NCI-H2081 treated with DMSO at 0.1 percent for 48 hours (cell line): ENCODE data around the gene SCPEP1.

Experiments
- DNase-seq: peaks from one replicate; lab custom pipeline; 2025; lab: John Stamatoyannopoulos, UW

The SCPEP1 gene

DNA sequence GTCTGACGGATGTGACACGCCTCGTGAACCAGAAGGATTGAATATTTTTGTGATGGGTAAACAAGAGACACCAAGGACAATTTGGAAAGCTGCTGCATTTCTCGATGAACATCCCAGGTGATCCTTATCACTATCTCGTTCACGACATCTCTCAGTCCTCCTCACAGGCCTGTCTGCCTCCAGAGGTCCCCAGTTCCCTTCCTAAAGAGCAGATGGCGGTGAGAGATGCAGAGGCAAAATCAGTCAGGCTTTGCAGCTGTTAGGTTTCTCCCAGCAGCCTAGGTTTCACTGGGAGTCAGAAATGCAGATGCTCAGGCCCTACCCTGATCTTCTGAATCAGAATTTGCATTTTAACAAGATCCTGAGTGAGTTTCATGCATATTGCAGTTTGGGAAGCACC, 23.6 kb downstream of the SCPEP1 start:
- no peak for DNase-seq

DNA sequence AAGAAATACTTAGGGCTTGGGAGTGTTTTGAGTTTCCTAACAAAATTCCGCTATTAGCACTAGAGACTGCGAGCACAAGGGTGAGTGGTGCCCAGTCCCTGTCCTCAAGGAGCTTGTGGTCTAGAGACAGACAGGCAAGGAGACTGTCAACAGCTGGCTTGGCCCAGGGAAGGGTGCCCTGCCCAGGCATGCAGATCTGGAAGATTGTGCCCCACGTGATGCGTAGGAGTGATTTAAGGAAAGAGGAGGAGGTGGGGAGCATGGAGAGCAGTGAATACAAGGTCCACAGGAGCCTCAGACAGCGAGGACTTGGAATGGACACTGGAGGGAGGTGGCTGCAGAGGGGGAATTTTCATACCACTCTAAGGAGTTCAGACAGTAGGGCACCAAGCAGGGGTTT, 25.0 kb downstream of the SCPEP1 start:
- DNase-seq = no peak

DNA sequence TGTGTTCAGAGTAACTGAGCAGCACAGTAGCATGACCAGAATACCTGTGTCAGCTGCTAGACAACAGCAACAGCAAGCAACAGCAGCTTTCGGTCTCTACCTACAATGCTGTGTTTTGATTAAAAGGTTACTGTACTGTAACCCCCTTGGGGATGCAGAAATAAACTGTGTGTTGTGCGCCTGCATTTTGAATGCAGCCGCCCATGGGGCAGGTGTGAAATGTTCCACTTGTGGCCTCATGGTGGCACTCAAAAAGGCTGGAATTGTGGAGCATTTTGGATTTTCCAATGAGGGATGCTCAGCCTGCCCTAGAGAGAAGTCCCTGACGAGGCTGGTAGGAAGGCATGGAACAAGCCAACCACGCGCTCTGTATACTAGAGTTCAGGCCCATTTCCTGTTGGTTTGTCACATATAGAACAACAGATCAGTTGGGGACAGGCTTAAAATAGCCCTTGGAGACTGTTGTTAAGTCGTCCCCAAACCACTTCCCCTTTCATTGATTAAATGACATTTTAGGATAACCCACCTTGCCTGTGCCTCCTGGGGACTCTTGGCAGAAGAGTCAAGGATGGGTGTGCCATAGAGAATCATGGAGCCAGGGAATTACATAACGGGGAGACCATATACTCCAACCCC, 27.1 kb downstream of the SCPEP1 start:
- DNase-seq = no peak

DNA sequence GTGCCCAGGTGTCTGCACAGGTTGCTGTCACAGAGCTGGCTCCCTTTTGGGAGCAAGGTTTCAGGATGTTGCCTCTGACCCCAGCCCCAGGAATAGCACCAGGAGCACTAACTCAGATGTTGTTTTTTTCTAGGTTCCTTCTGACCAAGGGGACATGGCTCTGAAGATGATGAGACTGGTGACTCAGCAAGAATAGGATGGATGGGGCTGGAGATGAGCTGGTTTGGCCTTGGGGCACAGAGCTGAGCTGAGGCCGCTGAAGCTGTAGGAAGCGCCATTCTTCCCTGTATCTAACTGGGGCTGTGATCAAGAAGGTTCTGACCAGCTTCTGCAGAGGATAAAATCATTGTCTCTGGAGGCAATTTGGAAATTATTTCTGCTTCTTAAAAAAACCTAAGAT, 28.1 kb downstream of the SCPEP1 start:
- DNase-seq = no peak

DNA sequence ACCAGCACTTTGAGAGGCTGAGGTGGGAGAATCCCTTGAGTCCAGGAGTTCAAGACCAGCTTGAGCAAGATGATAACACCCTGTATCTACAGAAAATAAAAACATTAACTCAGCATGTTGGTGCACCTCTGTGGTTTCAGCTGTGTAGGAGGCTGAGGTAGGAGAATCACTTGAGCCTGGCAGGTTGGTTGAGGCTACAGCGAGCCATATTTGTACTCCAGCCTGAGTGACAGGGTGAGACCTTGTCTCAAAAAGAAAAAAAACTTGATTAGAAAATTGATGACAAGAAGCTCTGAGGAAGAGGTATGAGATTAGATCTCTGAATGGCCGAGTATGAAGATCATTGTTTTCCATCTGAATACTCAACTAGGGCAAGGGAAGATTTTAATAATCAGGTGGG, 31.0 kb downstream of the SCPEP1 start:
- no peak for DNase-seq

DNA sequence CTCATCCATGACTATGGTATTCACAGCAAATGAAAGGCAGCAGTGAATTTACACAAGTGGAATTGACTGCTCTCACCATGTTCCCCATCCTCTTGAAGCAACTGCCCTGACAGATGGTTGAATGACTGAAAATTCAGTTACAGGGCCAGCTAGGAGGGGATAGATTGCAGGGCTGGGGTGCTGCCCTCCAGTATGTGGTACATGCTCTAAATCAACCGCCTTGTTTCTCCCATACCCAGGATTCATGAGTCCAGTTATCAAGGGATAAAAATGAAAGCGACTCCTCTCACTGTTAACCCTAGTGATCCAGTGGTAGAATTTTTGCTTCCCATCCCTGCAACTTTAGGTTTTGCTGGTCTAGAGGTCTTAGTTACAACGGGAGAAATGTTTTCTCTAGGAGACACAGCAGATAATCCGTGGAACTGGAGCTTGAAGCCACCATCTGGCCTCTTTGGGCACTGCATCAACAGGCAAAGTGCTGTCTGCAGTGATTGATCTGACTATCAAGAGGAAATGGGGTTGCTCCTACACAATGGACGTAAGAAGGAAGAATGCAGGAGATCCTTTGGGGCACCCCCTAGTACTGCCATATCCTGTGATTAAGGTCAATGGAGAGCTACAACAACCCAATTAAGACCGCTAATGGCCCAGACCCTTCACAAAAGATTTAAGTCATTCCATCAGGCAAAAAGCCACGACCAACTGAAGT, 32.0 kb downstream of the SCPEP1 start:
- DNase-seq = no peak

DNA sequence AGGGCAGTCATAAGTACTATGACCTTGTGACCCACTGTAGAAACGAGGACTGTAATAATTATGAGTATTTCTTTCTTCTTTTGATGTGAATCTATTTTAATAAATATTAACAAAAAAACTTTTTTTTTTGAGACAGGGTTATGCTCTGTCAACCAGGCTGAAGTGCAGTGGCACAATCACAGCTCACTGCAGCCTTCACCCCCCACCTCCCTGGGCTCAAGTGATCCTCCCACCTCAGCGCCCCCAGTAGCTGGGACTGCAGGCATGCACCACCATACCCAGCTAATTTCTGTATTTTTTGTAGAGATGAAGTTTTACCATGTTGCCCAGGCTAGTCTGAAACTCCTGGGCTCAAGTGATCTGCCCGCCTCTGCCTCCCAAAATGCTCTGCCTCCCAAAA, 32.6 kb downstream of the SCPEP1 start:
- DNase-seq = no peak

DNA sequence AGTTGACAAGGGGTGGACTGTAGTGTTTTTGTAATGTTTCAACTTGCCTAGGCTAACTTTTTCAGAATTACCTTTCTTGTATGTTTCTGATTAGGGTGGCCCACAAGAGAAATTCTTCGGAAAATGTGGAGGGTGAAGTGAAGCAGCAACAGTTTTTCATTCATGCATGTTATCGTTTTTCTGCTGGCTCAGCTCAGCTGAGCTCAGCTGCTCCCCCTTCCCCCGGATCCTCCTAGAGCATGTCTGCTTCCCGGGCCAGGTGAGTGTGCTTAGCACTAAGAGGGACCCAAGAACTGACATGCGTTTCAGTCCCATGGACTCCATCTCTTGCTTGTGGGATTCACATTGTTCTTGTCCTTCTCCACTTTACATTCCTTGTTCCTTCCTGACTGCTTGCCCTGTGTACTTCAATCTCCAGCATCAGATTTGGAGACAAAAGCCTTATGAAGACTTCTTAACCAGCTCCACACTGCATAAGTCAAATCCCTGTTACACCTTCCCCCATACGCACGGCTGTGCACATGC, 33.6 kb downstream of the SCPEP1 start:
- DNase-seq = no peak

DNA sequence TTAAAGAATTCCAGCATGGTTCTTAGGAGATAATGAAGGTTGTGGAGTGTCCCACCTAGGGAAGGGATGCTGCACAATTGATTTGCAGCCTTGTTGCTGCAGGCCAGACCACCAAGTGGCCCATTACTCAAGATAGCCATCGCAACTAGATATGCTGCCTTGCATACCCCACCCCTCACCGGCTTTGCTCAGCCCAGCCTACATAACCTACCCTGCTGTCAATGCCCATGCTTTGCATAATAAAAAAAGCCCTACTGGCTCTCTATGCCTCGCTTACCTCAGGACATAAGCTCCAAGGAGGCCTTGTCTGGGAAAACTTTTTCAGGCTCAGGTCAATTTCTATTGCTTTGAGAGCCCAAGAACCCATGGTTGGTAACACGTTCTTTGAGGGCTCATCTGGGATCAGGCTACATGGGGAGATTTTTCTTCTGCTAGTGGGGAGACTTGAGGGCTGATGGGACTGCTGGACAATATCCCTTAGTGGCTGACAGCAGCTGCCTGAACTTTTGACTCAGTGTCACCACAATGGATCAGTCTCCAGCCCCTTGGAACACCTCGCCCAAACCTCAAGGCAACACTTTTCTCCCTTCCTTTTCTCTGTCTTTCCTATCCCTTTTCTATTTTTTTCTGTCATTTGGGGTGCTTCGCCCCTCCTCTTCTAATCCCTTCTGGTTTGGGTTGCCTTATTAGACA, 38.3 kb downstream of the SCPEP1 start:
- no peak for DNase-seq

DNA sequence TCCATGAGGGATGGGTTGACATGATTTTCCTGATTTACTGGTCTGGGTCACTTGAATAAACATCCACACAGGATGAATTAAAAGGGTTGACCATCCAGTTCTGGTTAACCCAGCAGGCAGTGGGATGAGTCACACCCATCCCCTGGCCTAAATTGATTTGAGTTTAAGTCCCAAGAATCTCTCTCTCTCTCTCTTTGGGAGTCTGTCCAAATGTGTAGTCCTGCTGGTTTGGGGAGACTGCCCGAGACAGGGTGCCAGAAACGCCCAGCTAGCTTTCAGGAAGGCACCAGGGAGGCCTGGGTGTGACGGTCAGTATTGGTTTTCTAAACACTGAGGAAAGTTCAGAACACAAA, 38.8 kb downstream of the SCPEP1 start:
- no peak for DNase-seq

DNA sequence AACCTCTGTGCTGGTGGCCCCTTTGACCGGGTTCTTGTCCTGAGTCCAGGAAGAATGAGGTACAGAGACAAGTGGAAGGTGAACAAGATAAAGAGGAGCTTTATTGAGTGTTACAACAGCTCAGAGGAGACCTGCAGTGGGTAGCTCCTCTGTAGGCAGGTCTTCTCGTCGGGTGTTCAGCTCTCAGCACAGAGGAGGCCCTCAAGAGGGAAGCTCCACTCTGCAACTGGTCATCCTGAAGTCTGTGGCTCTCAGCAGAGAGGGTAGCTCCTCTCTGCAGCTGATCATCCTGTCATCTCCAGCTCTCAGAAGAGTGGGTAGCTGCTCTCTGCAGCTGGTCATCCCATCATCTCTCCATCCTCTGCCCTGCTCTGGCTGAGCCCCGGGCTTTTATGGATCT, 39.7 kb downstream of the SCPEP1 start:
- DNase-seq = no peak

DNA sequence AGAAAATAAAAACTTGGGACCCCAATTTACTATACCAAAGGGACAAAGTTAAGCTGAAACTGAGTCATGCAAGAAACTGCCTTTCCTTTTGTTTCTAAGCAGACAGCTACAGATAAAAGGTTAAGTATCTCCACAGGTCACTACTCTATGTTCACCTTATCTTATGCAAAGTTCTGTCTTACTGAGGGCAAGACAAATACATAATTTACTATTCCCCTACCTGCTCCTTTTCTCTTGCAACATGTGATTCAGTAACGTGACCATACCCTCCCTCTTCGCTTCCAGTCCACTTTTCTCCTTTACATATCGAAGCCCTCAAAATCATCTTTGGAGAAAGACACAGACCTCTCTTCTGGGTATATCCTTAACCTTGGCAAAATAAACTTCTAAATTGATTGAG, 42.3 kb downstream of the SCPEP1 start:
- DNase-seq = no peak

DNA sequence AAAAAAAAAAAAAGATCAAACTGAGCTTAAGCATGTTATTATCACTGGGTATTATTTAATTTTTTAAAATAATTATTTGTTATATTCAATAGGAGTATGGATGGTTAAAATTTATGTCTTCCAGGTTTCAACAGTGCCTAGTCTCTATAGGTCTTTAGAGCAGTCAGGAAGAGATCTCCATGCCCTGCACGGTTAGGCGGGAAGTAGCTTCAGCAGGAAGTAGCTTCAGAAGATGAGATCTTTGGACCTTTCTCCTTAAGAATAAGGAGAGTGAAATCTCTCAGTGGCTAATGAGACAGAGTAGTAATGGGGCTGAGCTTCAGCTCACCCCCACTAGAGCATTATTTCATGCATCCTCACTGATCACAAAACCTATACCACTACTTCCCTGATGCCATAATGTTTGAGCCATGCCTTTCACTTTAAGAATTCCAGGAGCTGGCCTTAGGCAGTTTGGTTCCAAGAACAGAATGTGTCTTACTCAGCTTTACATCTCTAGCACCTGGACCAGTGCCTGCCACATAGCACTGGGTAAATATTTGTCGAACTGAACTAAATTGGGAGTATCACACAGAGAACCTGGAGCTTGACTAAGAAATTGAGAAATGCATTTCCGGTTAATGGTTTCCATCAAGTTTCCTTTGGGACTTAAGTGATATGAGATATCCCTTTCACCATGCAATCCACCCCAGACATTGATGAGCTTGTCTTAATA, 43.5 kb downstream of the SCPEP1 start:
- no peak for DNase-seq

DNA sequence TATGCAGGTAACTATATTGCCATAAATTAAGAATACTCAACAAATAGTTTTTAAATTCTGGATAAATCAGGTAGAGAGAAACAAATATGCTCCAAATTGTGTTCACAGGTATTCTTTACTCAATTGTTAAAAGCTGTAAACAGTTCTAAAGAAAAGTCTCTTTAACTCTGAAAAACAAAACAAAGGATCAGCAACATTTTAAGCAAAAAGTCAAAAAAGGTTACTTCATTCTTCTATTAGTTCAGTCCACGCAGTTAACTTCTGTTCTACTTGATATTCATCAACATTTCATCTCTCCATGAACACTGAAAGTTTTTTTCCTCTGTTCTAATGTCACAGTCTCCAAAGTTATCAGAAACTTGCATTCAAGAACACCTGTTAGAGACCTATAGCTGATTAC, 47.9 kb downstream of the SCPEP1 start:
- no peak for DNase-seq

DNA sequence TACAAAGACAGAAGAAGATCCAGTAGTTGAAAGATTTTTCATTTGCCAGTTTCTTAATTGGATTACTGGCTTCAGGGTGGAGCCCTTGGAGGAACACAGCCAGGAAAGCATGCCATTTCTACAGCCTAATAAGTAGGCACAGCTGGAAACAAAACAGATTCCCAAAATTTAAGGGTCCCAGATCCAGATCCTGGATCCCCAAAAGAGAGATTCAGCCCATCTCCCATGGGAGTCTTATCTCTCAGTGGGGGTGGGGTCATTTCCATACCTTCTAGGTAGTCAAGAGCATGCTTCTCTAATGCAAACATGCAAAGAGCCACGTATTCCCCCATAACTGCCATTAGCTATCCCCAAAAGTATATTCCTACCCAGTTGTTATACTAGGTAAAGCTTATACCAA, 49.9 kb downstream of the SCPEP1 start:
- no peak for DNase-seq

DNA sequence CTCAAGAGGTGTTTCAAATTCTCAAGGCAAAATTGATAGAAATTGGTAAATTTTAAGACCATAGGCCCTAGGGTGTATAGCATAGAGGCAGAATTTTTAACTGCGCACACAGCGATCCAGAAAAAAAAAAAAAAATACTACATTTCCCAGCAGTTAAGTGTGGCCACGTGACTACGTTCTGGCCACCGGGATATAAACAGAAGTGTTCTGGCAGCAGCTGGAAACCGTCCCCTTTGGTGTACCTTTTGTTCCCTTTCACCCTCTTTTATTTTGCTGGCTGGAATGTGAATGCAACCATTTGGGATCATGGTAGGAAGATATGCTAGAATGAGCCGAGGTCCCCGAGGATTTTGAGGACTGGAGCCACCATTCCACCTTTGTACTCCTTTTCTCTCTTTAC, 54.4 kb downstream of the SCPEP1 start:
- DNase-seq = no peak

DNA sequence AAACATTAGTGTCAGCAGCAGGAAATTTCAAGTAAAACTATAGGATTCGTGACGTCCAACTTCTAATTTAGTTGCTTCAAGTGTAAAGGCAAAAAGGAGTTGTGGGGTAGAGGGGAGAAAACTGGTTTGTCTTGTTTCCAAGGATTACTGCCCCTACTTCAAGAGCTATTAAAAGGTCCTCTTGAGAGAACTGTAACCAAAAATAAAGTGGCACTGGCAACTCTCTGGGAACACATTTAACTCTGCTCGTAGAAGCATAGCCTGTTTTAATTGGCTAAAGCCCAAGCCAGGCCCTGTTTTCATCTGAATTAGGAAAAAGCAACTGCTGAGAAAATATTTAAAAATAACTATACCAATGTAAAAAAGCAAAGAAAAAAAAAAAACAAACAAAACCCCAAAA, 55.4 kb downstream of the SCPEP1 start:
- DNase-seq = no peak

DNA sequence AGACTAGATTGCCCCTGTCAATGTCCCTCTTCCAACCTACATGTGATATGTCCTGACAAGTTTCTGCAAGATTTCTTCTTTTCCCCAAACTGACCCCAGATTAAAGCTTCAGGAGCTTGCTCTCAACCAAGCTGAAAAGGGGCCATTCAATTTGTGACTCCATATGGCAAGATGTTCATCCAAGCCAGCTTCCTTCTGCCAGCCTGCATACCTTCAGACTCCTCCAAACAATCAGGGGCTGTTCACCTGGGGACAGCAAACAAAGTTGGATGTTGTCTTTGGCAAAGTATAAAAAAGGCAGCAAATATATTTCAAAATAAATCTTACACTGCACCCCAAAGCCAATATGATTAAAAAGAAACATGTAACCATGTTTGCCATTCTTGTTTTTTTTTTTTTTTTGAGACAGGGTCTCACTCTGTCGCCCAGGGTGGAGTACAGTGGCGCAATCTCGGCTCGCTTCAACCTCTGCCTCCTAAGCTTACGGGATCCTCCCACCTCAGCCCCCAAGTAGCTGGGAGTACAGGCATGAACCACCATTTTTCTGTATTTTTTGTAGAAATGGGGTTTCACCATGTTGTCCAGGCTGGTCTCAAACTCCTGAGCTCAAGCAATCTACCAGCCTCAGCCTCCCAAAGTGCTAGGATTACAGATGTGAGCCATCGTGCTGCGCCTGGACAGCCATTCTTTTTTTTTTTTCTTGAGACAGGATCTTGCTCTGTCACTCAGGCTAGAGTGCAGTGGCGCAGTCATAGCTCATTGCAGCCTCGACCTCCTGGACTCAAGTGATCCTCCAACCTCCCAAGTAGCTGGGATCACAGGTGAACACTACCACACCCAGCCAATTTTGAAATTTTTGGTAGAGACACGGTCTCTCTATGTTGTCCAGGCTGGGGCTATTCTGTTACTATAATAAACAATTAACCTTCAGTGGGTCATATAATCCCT, 57.1 kb downstream of the SCPEP1 start:
- DNase-seq = no peak

DNA sequence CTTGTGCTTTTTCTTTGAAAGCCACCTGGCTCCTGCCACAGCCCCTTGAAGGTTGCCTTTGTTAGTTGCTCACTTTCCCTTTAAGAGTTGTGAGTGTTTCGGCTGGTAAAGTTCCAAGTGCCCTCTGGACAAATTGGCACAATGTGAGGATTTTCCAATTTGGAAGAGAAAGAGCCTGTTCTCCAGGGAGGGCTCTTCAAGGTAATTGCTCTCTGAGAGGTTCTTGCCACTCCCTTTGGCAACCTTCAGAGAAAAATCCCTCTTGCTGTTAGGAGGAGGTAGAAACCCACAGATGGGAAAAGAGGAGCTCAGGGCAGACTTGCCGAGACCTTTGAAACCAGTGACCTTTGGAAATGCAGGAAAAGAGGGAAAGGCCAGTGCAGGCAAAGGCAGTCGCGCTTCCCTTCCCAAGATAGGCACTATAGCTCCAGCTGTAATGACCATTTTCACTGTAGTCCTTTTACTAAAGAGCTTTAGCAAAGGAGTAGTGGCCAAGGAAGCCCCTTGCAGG, 58.1 kb downstream of the SCPEP1 start:
- no peak for DNase-seq

DNA sequence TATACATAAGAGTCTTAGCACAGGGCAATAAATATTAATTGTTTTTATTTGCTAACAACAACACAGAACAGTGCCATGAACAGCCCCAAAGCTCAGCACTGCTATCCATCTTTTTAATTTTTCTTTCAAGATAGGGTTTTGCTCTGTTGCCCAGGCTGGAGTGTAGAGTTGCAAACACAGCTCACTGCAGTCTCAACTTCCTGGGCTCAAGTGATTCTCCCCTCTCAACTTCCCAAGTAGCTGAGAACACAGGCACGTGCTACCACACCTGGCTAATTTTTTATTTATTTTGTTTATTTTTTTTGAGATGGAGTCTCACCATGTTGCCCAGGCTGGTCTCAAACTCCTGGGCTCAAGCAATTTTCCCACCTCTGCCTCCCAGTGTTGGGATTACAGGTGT, 59.5 kb downstream of the SCPEP1 start:
- DNase-seq = no peak

DNA sequence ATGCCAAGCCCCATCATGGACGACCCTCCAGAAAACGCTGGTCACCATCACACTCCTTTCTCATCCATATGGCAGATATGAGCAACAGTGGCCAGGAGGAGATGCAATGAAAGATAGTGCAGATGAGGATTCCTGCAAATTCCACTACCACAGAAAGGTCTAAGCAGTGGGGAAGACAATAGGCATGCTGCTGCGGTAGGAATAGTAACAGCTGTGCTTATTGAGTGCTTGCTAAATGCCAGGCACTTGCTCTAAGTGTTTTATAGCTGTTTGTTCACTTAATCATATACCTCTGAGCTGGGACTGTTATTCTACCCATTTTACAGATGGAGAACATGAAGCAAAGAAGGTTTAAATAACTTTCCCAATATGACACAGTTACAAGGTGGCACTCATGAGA, 60.6 kb downstream of the SCPEP1 start:
- no peak for DNase-seq
